H1 (cell line): ENCODE measurements around the gene FMN2. TPM values are rescaled to one million over a fixed set of nuclear protein-coding genes. Genes with fewer than 3 reads are reported as not detected.

Experiments used
- CTCF ChIA-PET: fragments of 300-600 bp; sonication (Branson Sonifier 250); formaldehyde crosslinking; loops from one replicate; lab custom pipeline; 2021; ENCODE audit not compliant: partially characterized antibody; lab: Charles Lee
- POLR2A ChIA-PET: fragments of 300-600 bp; sonication (Branson Sonifier 250); formaldehyde crosslinking; loops from one replicate; lab custom pipeline; 2021; ENCODE audit warnings: inconsistent platforms; ENCODE audit not compliant: partially characterized antibody; lab: Charles Lee
- DNase-seq, 2 experiments: peaks; one replicate each; pipeline versions ENCODE4 v3.0.0 to v3.0.0-alpha.2; 2010 to 2022; ENCODE audit warnings: low spot score in 2 of 2, low read depth in 1 of 2, mixed read lengths in 1 of 2
- FAIRE-seq: peaks from 2 replicates; lab custom pipeline; 2011; peaks lifted over from hg19 to GRCh38; lab: Jason Lieb, UNC
- H2AFZ ChIP-seq: 2 replicates; pipeline ENCODE4 v1.8.1; 2012; ENCODE audit warnings: low read length, inconsistent platforms
- H2AK5ac ChIP-seq: 2 replicates; pipeline ENCODE4 v1.6.1; 2013; ENCODE audit warnings: low read depth, low read length
- H2BK120ac ChIP-seq: replicated peaks from 2 replicates; pipeline ENCODE3; 2013; ENCODE audit warnings: low read depth, low read length, inconsistent platforms
- H2BK12ac ChIP-seq: 2 replicates; pipeline ENCODE4 v1.6.1; 2013; ENCODE audit warnings: low read depth, low read length
- H2BK15ac ChIP-seq: 2 replicates; pipeline ENCODE4 v1.6.1; 2013; ENCODE audit warnings: low read length
- H2BK20ac ChIP-seq: 2 replicates; pipeline ENCODE4 v1.6.1; 2013; ENCODE audit warnings: low read length
- H2BK5ac ChIP-seq: 2 replicates; pipeline ENCODE4 v1.6.1; 2013; ENCODE audit warnings: low read depth, low read length
- H3K14ac ChIP-seq: 2 replicates; pipeline ENCODE4 v1.6.1; 2013; ENCODE audit warnings: inconsistent platforms; ENCODE audit not compliant: insufficient read length
- H3K18ac ChIP-seq: 2 replicates; pipeline ENCODE4 v1.6.1; 2013; ENCODE audit warnings: low read length; ENCODE audit errors: extremely low read depth
- H3K23ac ChIP-seq: 2 replicates; pipeline ENCODE4 v1.6.1; 2013; ENCODE audit warnings: inconsistent platforms; ENCODE audit not compliant: insufficient read length
- H3K23me2 ChIP-seq: 2 replicates; pipeline ENCODE4 v1.6.1; 2013; ENCODE audit warnings: low read depth, low read length
- H3K27ac ChIP-seq: 2 replicates; pipeline ENCODE4 v1.6.1; 2011; ENCODE audit warnings: low read depth, low read length, inconsistent platforms
- H3K27me3 ChIP-seq, 4 experiments: replicated peaks in 1 of 4; 1 replicate in 1 of 4; 2 replicates in 3 of 4; pipeline versions ENCODE4 v1.6.1 to v1.8.1; 2011 to 2013; ENCODE audit warnings: low read length in 3 of 4, mild to moderate bottlenecking in 3 of 4, inconsistent platforms in 2 of 4, mixed read lengths in 2 of 4, moderate library complexity in 1 of 4; ENCODE audit not compliant: control insufficient read depth in 3 of 4, insufficient read depth in 3 of 4; ENCODE audit errors: extremely low read depth in 1 of 4
- H3K36me3 ChIP-seq, 4 experiments: 2 replicates each; pipeline versions ENCODE4 v1.6.1 to v1.8.1; 2011 to 2013; ENCODE audit warnings: mild to moderate bottlenecking in 4 of 4, low read length in 3 of 4, moderate library complexity in 2 of 4, control low read depth in 1 of 4, inconsistent platforms in 1 of 4; ENCODE audit not compliant: insufficient read depth in 4 of 4, control insufficient read depth in 2 of 4
- H3K4ac ChIP-seq: replicated peaks from 2 replicates; pipeline ENCODE3; 2013; ENCODE audit warnings: low read length, low read depth, mixed read lengths, inconsistent platforms; ENCODE audit not compliant: insufficient read length
- H3K4me1 ChIP-seq, 4 experiments: replicated peaks in 1 of 4; 1 replicate in 1 of 4; 2 replicates in 3 of 4; pipeline versions ENCODE4 v1.6.1 to v1.8.1; 2011 to 2013; ENCODE audit warnings: low read length in 3 of 4, inconsistent platforms in 2 of 4, mixed read lengths in 1 of 4; ENCODE audit not compliant: insufficient read depth in 4 of 4, control insufficient read depth in 3 of 4
- H3K4me2 ChIP-seq, 2 experiments: 2 replicates each; pipeline versions ENCODE4 v1.6.1 to v1.8.1; 2011 to 2013; ENCODE audit warnings: low read depth in 2 of 2, low read length in 2 of 2, control low read depth in 1 of 2, inconsistent platforms in 1 of 2, mild to moderate bottlenecking in 1 of 2; ENCODE audit not compliant: insufficient read depth in 1 of 2
- H3K4me3 ChIP-seq, 4 experiments: fragments of 200-600, 300-600 bp in 1 of 4; sonication (generic), shearing (Covaris generic), sonication (Bioruptor Twin) in 1 of 4; 2 replicates each; pipeline versions ENCODE4 v1.5.1 to v1.8.1; 2011 to 2016; ENCODE audit warnings: low read length in 4 of 4, low read depth in 3 of 4, control low read depth in 2 of 4, inconsistent platforms in 2 of 4, mild to moderate bottlenecking in 2 of 4, mixed read lengths in 1 of 4, moderate library complexity in 1 of 4; ENCODE audit not compliant: insufficient read depth in 2 of 4; ENCODE audit errors: extremely low read depth in 1 of 4
- H3K56ac ChIP-seq: replicated peaks from 2 replicates; pipeline ENCODE3; 2013; ENCODE audit warnings: low read depth, mild to moderate bottlenecking, mixed read lengths, low read length, inconsistent platforms; ENCODE audit not compliant: insufficient read length
- H3K79me1 ChIP-seq: 2 replicates; pipeline ENCODE4 v1.6.1; 2013; ENCODE audit warnings: low read depth, low read length, control low read depth
- H3K79me2 ChIP-seq, 2 experiments: 2 replicates each; pipeline versions ENCODE4 v1.6.1 to v1.8.1; 2012 to 2013; ENCODE audit warnings: low read length in 2 of 2, mild to moderate bottlenecking in 2 of 2, inconsistent platforms in 1 of 2; ENCODE audit not compliant: insufficient read depth in 2 of 2, control insufficient read depth in 1 of 2
- H3K9ac ChIP-seq, 4 experiments: replicated peaks in 1 of 4; 1 replicate in 1 of 4; 2 replicates in 3 of 4; pipeline versions ENCODE4 v1.6.1 to v1.8.1; 2011 to 2013; ENCODE audit warnings: low read depth in 3 of 4, low read length in 3 of 4, control low read depth in 2 of 4, mild to moderate bottlenecking in 2 of 4, moderate library complexity in 2 of 4, inconsistent platforms in 1 of 4; ENCODE audit errors: extremely low read depth in 1 of 4
- H3K9me3 ChIP-seq, 2 experiments: 2 replicates each; pipeline versions ENCODE4 v1.6.1 to v1.8.1; 2012 to 2013; ENCODE audit warnings: mild to moderate bottlenecking in 2 of 2, moderate library complexity in 2 of 2, control low read depth in 1 of 2, inconsistent platforms in 1 of 2, low read depth in 1 of 2, low read length in 1 of 2, mixed read lengths in 1 of 2; ENCODE audit not compliant: insufficient read depth in 2 of 2
- H4K20me1 ChIP-seq, 2 experiments: replicated peaks in 1 of 2; 2 replicates each; pipeline versions ENCODE3 to v1.8.1; 2011 to 2013; ENCODE audit warnings: inconsistent platforms in 2 of 2, low read length in 2 of 2, mild to moderate bottlenecking in 1 of 2; ENCODE audit not compliant: insufficient read depth in 2 of 2, control insufficient read depth in 1 of 2
- H4K5ac ChIP-seq: 2 replicates; pipeline ENCODE4 v1.6.1; 2013; ENCODE audit warnings: low read length, low read depth, mixed read lengths, inconsistent platforms; ENCODE audit not compliant: insufficient read length
- H4K8ac ChIP-seq: 2 replicates; pipeline ENCODE4 v1.8.0; 2013; ENCODE audit warnings: mild to moderate bottlenecking, moderate library complexity, low read length, inconsistent platforms; ENCODE audit not compliant: insufficient read depth; ENCODE audit errors: extremely low read depth
- H4K91ac ChIP-seq: replicated peaks from 2 replicates; pipeline ENCODE3; 2013; ENCODE audit warnings: low read length, mixed read lengths, inconsistent platforms; ENCODE audit not compliant: insufficient read length
- CHD2 ChIP-seq: IDR thresholded peaks from 2 replicates; pipeline ENCODE4 v1.6.1; 2012; ENCODE audit warnings: low read length, improper control_type of control experiment
- GTF2F1 ChIP-seq: IDR thresholded peaks from 2 replicates; pipeline ENCODE4 v1.6.1; 2012; ENCODE audit warnings: low read depth, low read length, improper control_type of control experiment, borderline replicate concordance
- HDAC2 ChIP-seq, 2 experiments: fragments of 300-600 bp in 1 of 2; sonication (generic) in 1 of 2; IDR thresholded peaks; 2 replicates each; pipeline ENCODE4 v1.6.1; 2011 to 2012; ENCODE audit warnings: low read depth in 2 of 2, low read length in 2 of 2, mild to moderate bottlenecking in 2 of 2, moderate library complexity in 2 of 2, borderline replicate concordance in 1 of 2, inconsistent platforms in 1 of 2
- MAX ChIP-seq: IDR thresholded peaks from 2 replicates; pipeline ENCODE4 v1.6.1; 2012; ENCODE audit warnings: inconsistent platforms
- RFX5 ChIP-seq: IDR thresholded peaks from 2 replicates; pipeline ENCODE4 v1.6.1; 2011; ENCODE audit warnings: low read depth, low read length, improper control_type of control experiment, borderline replicate concordance
- SUZ12 ChIP-seq: fragments of 200-600 bp; sonication (generic); IDR thresholded peaks from 2 replicates; pipeline ENCODE4 v1.6.1; 2012; ENCODE audit warnings: mild to moderate bottlenecking, inconsistent platforms, low read length, moderate library complexity, mixed read lengths
- WGBS, 2 experiments: shearing (Covaris generic) in 1 of 2; methylation state at CpG; one replicate each; pipeline versions ENCODE4 v1.1.6 to v1.1.7; 2013 to 2015; ENCODE audit warnings: low lambda C conversion rate in 2 of 2, mixed read lengths in 2 of 2, inconsistent platforms in 1 of 2, low coverage in 1 of 2, missing lambda C conversion rate in 1 of 2; ENCODE audit not compliant: insufficient replicate concordance in 2 of 2, insufficient coverage in 1 of 2, insufficient read length in 1 of 2; ENCODE audit errors: extremely low coverage in 1 of 2, missing lambda C conversion rate in 1 of 2; 5-methylcytosine and 5-hydroxymethylcytosine counted together
- polyA plus RNA-seq, 7 experiments: library from polyadenylated mRNA; depleted of rRNA in 3 of 7; stranded (reverse) in 5 of 7; unstranded in 2 of 7; fragments of >200 nt in 5 of 7; fragments of 200-250 nt in 2 of 7; gene quantifications; 1 replicate in 5 of 7; 2 replicates in 1 of 7; 4 replicates in 1 of 7; pipeline versions ENCODE4 v1.2.1 to v1.2.3, GENCODE V29; 2011 to 2013; ENCODE audit warnings: missing spikeins in 2 of 7, mixed read lengths in 2 of 7
- total RNA-seq: library from RNA; stranded (reverse); fragmentation: NEBNext Ultra II Directional; extraction: Animal tissue kit (Norgen Biotek cat#: 25700); gene quantifications from 2 replicates; pipeline ENCODE4 v1.2.1, GENCODE V29; 2021
- TF ChIP-seq, protein P1 (sequence below), 3 experiments: IDR thresholded peaks; 1 replicate in 2 of 3; 2 replicates in 1 of 3; pipeline versions ENCODE4 v1.5.1 to v1.6.1; 2011; ENCODE audit warnings: low read length in 3 of 3, mild to moderate bottlenecking in 3 of 3, inconsistent platforms in 2 of 3, low read depth in 1 of 3, moderate library complexity in 1 of 3; ENCODE audit not compliant: insufficient read depth in 1 of 3; ENCODE audit errors: control extremely low read depth in 1 of 3
- TF ChIP-seq, protein P2 (sequence below): IDR thresholded peaks from 2 replicates; pipeline ENCODE4 v1.6.1; 2012; ENCODE audit warnings: low read length, inconsistent platforms

Gene FMN2
- total and polyA plus RNA-seq, 2 of the 8 experiments (the other 6 are each of a cell fraction or from before 2014, with no cell fraction given) = 0.83 to 2.0 TPM

DNA sequence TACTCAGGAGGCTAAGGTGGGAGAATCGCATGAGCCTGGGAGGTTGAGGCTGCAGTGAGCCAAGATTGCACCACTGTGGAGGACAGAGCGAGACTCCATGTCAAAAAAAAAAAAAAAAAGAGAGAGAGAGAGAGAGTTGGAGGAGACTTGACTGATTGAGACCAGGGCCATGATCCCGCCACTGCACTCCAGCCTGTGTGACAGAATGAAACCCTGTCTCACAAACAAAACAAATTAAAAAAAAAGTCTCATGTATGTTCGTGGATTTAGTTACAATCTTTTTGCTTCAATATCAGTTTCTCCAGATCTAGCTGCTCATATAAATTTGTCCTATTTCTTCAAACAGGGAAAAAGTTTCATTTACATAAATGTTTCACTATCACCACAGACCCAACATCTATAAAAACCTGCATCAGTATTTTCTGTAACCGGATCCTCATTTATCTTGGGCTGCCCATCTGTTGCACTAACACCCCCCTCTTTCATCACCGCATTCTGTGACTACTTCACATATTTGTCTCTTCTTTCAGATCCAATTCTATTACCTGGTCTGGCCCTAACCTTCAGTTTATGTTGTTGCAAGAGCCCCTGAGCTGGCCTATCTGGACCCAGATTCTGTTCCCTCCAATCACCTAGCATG, 393.2 kb downstream of the FMN2 start:
- Histone ChIP-seq H2BK15ac (no peak overlapping the region), H3K9ac (no peak overlapping the region), H3K23me2 (no peaks in the 10 kb centered on the region), H3K36me3 (no peaks in the 10 kb centered on the region), H3K14ac (no peak overlapping the region), H2BK120ac (no peak overlapping the region), H4K91ac (no peak overlapping the region), H3K79me1 (no peaks in the 10 kb centered on the region), H3K27me3 (no peaks in the 10 kb centered on the region), H3K56ac (no peak overlapping the region), H3K23ac (no peak overlapping the region), H3K4ac (no peak overlapping the region), H3K27ac (no peak overlapping the region), H2BK5ac (no peak overlapping the region), H3K79me2 (no peaks in the 10 kb centered on the region), H3K4me3 (no peak overlapping the region), H4K8ac (no peak overlapping the region), H2BK20ac (no peak overlapping the region), H4K20me1 (no peaks in the 10 kb centered on the region), H3K4me1 (no peaks in the 10 kb centered on the region), H4K5ac (no peak overlapping the region), H2BK12ac (no peak overlapping the region), H3K18ac (no peak overlapping the region), H3K9me3 (no peaks in the 10 kb centered on the region), H2AK5ac (no peak overlapping the region), H3K4me2 (no peak overlapping the region), H2AFZ (no peak overlapping the region)
- ChIA-PET CTCF (interaction anchor here (0.7 to 1.4 kb wide), 2 partner anchors 15 to 28 kb away, joined by 3 read pairs; no protein-coding TSS in a partner anchor), POLR2A (no interaction called here)
- DNase-seq = no peak
- FAIRE-seq = no peak
- 93% methylated on average over 6 of the region's 6 CpGs; no CpG with 5 or more reads in 1 of the 2 experiments for WGBS, 2 experiments
- TF ChIP-seq, protein P1, sequence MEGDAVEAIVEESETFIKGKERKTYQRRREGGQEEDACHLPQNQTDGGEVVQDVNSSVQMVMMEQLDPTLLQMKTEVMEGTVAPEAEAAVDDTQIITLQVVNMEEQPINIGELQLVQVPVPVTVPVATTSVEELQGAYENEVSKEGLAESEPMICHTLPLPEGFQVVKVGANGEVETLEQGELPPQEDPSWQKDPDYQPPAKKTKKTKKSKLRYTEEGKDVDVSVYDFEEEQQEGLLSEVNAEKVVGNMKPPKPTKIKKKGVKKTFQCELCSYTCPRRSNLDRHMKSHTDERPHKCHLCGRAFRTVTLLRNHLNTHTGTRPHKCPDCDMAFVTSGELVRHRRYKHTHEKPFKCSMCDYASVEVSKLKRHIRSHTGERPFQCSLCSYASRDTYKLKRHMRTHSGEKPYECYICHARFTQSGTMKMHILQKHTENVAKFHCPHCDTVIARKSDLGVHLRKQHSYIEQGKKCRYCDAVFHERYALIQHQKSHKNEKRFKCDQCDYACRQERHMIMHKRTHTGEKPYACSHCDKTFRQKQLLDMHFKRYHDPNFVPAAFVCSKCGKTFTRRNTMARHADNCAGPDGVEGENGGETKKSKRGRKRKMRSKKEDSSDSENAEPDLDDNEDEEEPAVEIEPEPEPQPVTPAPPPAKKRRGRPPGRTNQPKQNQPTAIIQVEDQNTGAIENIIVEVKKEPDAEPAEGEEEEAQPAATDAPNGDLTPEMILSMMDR (IDR thresholded peaks at IDR 0.05; ENCODE audit: control extremely low read depth in 1 of 3, insufficient read depth in 1 of 3, low read depth in 1 of 3, low read length in 3 of 3) = no peak
- TF ChIP-seq RFX5 (no peak), CHD2 (no peak), GTF2F1 (no peak), SUZ12 (no peak), HDAC2 (IDR thresholded peaks at IDR 0.05; ENCODE audit: borderline replicate concordance in 1 of 2, low read depth in 2 of 2, low read length in 2 of 2) (no peak), MAX (no peak)
- TF ChIP-seq, protein P2, sequence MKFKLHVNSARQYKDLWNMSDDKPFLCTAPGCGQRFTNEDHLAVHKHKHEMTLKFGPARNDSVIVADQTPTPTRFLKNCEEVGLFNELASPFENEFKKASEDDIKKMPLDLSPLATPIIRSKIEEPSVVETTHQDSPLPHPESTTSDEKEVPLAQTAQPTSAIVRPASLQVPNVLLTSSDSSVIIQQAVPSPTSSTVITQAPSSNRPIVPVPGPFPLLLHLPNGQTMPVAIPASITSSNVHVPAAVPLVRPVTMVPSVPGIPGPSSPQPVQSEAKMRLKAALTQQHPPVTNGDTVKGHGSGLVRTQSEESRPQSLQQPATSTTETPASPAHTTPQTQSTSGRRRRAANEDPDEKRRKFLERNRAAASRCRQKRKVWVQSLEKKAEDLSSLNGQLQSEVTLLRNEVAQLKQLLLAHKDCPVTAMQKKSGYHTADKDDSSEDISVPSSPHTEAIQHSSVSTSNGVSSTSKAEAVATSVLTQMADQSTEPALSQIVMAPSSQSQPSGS = no peak
